Trophoblast cell (in vitro differentiated cells and primary cell): ENCODE measurements around the gene TUFT1.

Experiments used
- DNase-seq, 2 donors: peaks; one replicate each; pipeline ENCODE4 v3.0.0-alpha.2; 2016
- H2AFZ ChIP-seq: 2 replicates; pipeline ENCODE4 v1.6.1; 2013; ENCODE audit warnings: low read length, moderate library complexity, mild to moderate bottlenecking; ENCODE audit not compliant: insufficient read depth, poor library complexity
- H2AK5ac ChIP-seq: 2 replicates; pipeline ENCODE4 v1.6.1; 2013; ENCODE audit warnings: mild to moderate bottlenecking, low read length
- H2BK120ac ChIP-seq: 2 replicates; pipeline ENCODE4 v1.6.1; 2013; ENCODE audit warnings: low read length, mild to moderate bottlenecking, moderate library complexity; ENCODE audit not compliant: insufficient read depth, poor library complexity
- H2BK12ac ChIP-seq: 2 replicates; pipeline ENCODE4 v1.6.1; 2013; ENCODE audit warnings: mild to moderate bottlenecking, low read length, moderate library complexity
- H2BK5ac ChIP-seq: 2 replicates; pipeline ENCODE4 v1.6.1; 2013; ENCODE audit warnings: low read length, low read depth, moderate library complexity, mild to moderate bottlenecking; ENCODE audit not compliant: poor library complexity
- H3K14ac ChIP-seq: 2 replicates; pipeline ENCODE4 v1.6.1; 2013; ENCODE audit warnings: mild to moderate bottlenecking, low read length
- H3K18ac ChIP-seq: 2 replicates; pipeline ENCODE4 v1.6.1; 2013; ENCODE audit warnings: mild to moderate bottlenecking, low read length
- H3K23ac ChIP-seq: 2 replicates; pipeline ENCODE4 v1.6.1; 2013; ENCODE audit warnings: low read length
- H3K27ac ChIP-seq: 2 replicates; pipeline ENCODE4 v1.5.1; 2013; ENCODE audit warnings: low read depth, mild to moderate bottlenecking, inconsistent platforms, low read length, moderate library complexity
- H3K27me3 ChIP-seq: 2 replicates; pipeline ENCODE4 v1.6.1; 2013; ENCODE audit warnings: inconsistent platforms, mild to moderate bottlenecking, low read length, moderate library complexity; ENCODE audit not compliant: insufficient read depth
- H3K36me3 ChIP-seq, 2 experiments: 1 replicate in 1 of 2; 2 replicates in 1 of 2; pipeline ENCODE4 v1.6.1; 2013; ENCODE audit warnings: low read length in 2 of 2, mild to moderate bottlenecking in 2 of 2, moderate library complexity in 1 of 2; ENCODE audit not compliant: insufficient read depth in 2 of 2, control insufficient read depth in 1 of 2
- H3K4ac ChIP-seq: 2 replicates; pipeline ENCODE4 v1.6.1; 2013; ENCODE audit warnings: low read depth, mild to moderate bottlenecking, low read length, moderate library complexity
- H3K4me1 ChIP-seq, 2 experiments: 1 replicate in 1 of 2; 2 replicates in 1 of 2; pipeline ENCODE4 v1.6.1; 2013; ENCODE audit warnings: low read length in 2 of 2, mild to moderate bottlenecking in 2 of 2, moderate library complexity in 1 of 2; ENCODE audit not compliant: insufficient read depth in 2 of 2, control insufficient read depth in 1 of 2
- H3K4me2 ChIP-seq: 2 replicates; pipeline ENCODE4 v1.6.1; 2013; ENCODE audit warnings: inconsistent platforms, mild to moderate bottlenecking, low read length, moderate library complexity
- H3K4me3 ChIP-seq: 2 replicates; pipeline ENCODE4 v1.5.1; 2013; ENCODE audit warnings: mild to moderate bottlenecking, low read depth, low read length, inconsistent platforms
- H3K79me1 ChIP-seq: one replicate; pipeline ENCODE4 v1.6.1; 2013; ENCODE audit warnings: low read length
- H3K79me2 ChIP-seq: 2 replicates; pipeline ENCODE4 v1.6.1; 2013; ENCODE audit warnings: low read length, mild to moderate bottlenecking; ENCODE audit not compliant: control insufficient read depth, insufficient read depth, poor library complexity
- H3K9ac ChIP-seq: 2 replicates; pipeline ENCODE4 v1.6.1; 2013; ENCODE audit warnings: mild to moderate bottlenecking, low read length
- H3K9me3 ChIP-seq: 2 replicates; pipeline ENCODE4 v1.6.1; 2013; ENCODE audit warnings: low read depth, mild to moderate bottlenecking, control low read depth, inconsistent platforms, low read length; ENCODE audit not compliant: insufficient read depth
- H4K12ac ChIP-seq: 2 replicates; pipeline ENCODE4 v1.6.1; 2013; ENCODE audit warnings: low read depth, mild to moderate bottlenecking, low read length, moderate library complexity
- H4K8ac ChIP-seq: 2 replicates; pipeline ENCODE4 v1.6.1; 2013; ENCODE audit warnings: low read depth, mild to moderate bottlenecking, low read length, moderate library complexity
- H4K91ac ChIP-seq: one replicate; pipeline ENCODE4 v1.6.1; 2013; ENCODE audit warnings: low read depth, mild to moderate bottlenecking, low read length, moderate library complexity
- WGBS: extraction: QIAGEN DNeasy Blood & Tissue Kit; methylation state at CpG from one replicate; pipeline ENCODE4 v1.1.7; 2013; ENCODE audit warnings: missing lambda C conversion rate; ENCODE audit not compliant: insufficient read length, insufficient coverage; ENCODE audit errors: extremely low coverage; 5-methylcytosine and 5-hydroxymethylcytosine counted together

The TUFT1 gene

DNA sequence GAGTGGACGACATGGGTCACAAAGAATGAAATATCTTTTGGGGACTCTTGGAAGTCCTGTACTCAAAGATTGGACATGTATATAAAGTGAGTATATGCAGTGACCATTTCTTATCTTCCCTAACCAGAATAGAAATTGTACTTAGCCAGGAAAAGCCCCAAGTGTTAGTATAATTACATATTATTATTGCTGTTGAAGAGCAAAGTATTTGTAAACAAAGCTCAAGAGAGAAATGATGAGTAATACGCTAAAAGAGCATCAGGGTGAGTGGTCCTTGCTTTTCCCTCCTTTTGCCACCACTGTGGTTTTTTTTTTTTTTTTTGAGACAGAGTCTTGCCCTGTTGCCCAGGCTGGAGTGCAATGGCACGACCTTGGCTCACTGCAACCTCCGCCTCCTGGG is 35.4 kb upstream of the TUFT1 start:
- H4K91ac ChIP-seq: no peak overlapping the region
- H3K4me1 ChIP-seq: peaks cover 15 to 18% of the 10 kb centered on the region in 2 experiments
- H3K9ac ChIP-seq: no peak overlapping the region
- no peak overlapping the region for H3K23ac ChIP-seq
- H3K4ac ChIP-seq: no peak overlapping the region
- H4K8ac ChIP-seq: no peak overlapping the region
- H2AK5ac ChIP-seq: no peak overlapping the region
- no peak overlapping the region for H3K27ac ChIP-seq
- no peak overlapping the region for H3K14ac ChIP-seq
- H3K36me3 ChIP-seq: no peaks in the 10 kb centered on the region
- H2BK120ac ChIP-seq: no peak overlapping the region
- DNase-seq: no peak
- H2BK12ac ChIP-seq: no peak overlapping the region
- no peaks in the 10 kb centered on the region for H3K27me3 ChIP-seq
- no peak overlapping the region for H2BK5ac ChIP-seq
- H3K79me2 ChIP-seq: no peaks in the 10 kb centered on the region
- no peak overlapping the region for H3K4me3 ChIP-seq
- no peak overlapping the region for H4K12ac ChIP-seq
- peaks cover 14% of the 10 kb centered on the region for H3K79me1 ChIP-seq
- H3K18ac ChIP-seq: no peak overlapping the region
- no peak overlapping the region for H2AFZ ChIP-seq
- H3K4me2 ChIP-seq: no peak overlapping the region
- WGBS: no CpG with 5 or more reads among the region's 4 CpGs
- no peaks in the 10 kb centered on the region for H3K9me3 ChIP-seq

GRCh38 chr1:151508833-151509232 is 31.3 kb upstream of the TUFT1 start:
- Histone ChIP-seq H2AK5ac (no peak overlapping the region), H3K27ac (no peak overlapping the region), H2AFZ (no peak overlapping the region), H3K18ac (no peak overlapping the region), H4K91ac (no peak overlapping the region), H3K27me3 (no peaks in the 10 kb centered on the region), H3K36me3 (no peaks in the 10 kb centered on the region), H3K4me3 (no peak overlapping the region), H4K12ac (no peak overlapping the region), H2BK12ac (no peak overlapping the region), H2BK5ac (no peak overlapping the region), H4K8ac (no peak overlapping the region), H3K4me1 (peaks cover 12 to 20% of the 10 kb centered on the region in 2 experiments), H3K79me2 (peaks cover 4% of the 10 kb centered on the region), H3K4ac (no peak overlapping the region), H3K9me3 (no peaks in the 10 kb centered on the region), H3K9ac (no peak overlapping the region), H3K14ac (no peak overlapping the region), H3K4me2 (no peak overlapping the region), H2BK120ac (no peak overlapping the region), H3K23ac (no peak overlapping the region), H3K79me1 (peaks cover 32% of the 10 kb centered on the region)
- DNase-seq: peak in 1 of 2 donors; percentile 43
- no CpG with 5 or more reads among the region's 6 CpGs for WGBS

DNA sequence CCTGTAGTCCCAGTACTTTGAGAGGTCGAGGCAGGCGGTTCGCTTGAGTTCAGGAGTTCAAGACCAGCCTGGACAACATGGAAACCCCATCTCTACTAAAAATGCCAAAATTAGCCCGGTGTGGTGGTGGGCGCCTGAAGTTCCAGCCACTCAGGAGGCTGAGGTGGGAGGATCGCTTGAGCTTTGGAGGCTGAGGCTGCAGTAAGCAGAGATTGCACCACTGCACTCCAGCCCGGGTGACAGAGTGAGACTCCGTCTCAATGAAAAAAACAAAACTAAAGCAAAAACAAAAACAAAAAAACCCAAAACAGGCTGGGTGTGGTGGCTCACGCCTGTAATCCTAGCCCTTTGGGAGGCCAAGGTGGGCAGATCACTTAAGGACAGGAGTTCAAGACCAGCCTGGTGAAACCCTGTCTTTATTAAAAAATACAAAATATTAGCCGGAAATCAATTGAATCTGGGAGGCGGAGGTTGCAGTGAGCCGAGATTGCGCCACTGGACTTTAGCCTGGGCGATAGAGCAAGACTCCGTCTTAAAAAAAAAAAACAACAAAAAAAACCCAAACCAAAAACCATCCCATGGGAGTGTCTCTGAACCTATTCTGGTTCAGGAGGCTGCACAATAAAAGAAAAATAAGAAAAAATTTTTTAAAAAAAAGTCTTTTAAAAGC is 30.6 kb upstream of the TUFT1 start:
- H3K14ac ChIP-seq: no peak overlapping the region
- H2BK120ac ChIP-seq: no peak overlapping the region
- H3K27ac ChIP-seq: no peak overlapping the region
- H3K9ac ChIP-seq: no peak overlapping the region
- H2BK5ac ChIP-seq: no peak overlapping the region
- no peak overlapping the region for H4K91ac ChIP-seq
- H4K12ac ChIP-seq: no peak overlapping the region
- peaks cover 6% of the 10 kb centered on the region for H3K79me2 ChIP-seq
- H3K18ac ChIP-seq: peak overlapping the region; percentile 62
- peak overlapping the region; percentile 82 for H2BK12ac ChIP-seq
- H3K27me3 ChIP-seq: no peaks in the 10 kb centered on the region
- H2AK5ac ChIP-seq: no peak overlapping the region
- DNase-seq: no peak
- H3K23ac ChIP-seq: no peak overlapping the region
- H4K8ac ChIP-seq: no peak overlapping the region
- no peaks in the 10 kb centered on the region for H3K36me3 ChIP-seq
- H3K4me3 ChIP-seq: no peak overlapping the region
- H2AFZ ChIP-seq: no peak overlapping the region
- H3K79me1 ChIP-seq: peaks cover 38% of the 10 kb centered on the region
- no CpG with 5 or more reads among the region's 15 CpGs for WGBS
- H3K4me2 ChIP-seq: no peak overlapping the region
- H3K4ac ChIP-seq: no peak overlapping the region
- H3K9me3 ChIP-seq: no peaks in the 10 kb centered on the region
- H3K4me1 ChIP-seq: peaks cover 18 to 27% of the 10 kb centered on the region in 2 experiments

DNA sequence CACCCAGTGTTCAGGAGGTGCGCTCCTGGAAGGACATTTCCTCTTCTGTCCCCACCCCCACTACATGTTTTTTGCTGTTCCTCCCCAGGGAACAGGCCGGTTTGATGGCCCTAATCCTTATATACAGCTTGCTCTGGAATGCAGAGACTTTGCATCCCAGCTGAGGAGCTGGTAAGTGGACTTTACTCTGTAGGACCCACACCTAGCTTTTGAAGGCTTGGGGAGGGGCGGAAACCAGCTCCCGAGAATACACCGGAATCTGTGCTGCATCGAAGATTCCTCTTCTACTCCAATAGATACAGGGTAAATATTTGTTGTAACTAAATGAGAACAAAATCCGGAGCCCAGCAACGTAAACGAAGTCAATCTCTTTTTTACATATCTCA is 30.1 kb upstream of the TUFT1 start:
- H4K91ac ChIP-seq: no peak overlapping the region
- H2AFZ ChIP-seq: no peak overlapping the region
- peaks cover 42% of the 10 kb centered on the region for H3K79me1 ChIP-seq
- no peak overlapping the region for H3K14ac ChIP-seq
- no peaks in the 10 kb centered on the region for H3K36me3 ChIP-seq
- no peak overlapping the region for H2AK5ac ChIP-seq
- H4K12ac ChIP-seq: no peak overlapping the region
- no CpG with 5 or more reads among the region's 9 CpGs for WGBS
- no peak overlapping the region for H2BK12ac ChIP-seq
- no peaks in the 10 kb centered on the region for H3K27me3 ChIP-seq
- peak overlapping the region; percentile 92 for H3K4me2 ChIP-seq
- no peak overlapping the region for H3K4ac ChIP-seq
- no peaks in the 10 kb centered on the region for H3K9me3 ChIP-seq
- H3K18ac ChIP-seq: no peak overlapping the region
- no peak overlapping the region for H3K4me3 ChIP-seq
- no peak overlapping the region for H2BK5ac ChIP-seq
- H3K23ac ChIP-seq: no peak overlapping the region
- no peak overlapping the region for H4K8ac ChIP-seq
- H3K79me2 ChIP-seq: peaks cover 6% of the 10 kb centered on the region
- H2BK120ac ChIP-seq: no peak overlapping the region
- DNase-seq: no peak
- H3K4me1 ChIP-seq: peaks cover 18 to 31% of the 10 kb centered on the region in 2 experiments
- H3K9ac ChIP-seq: no peak overlapping the region
- H3K27ac ChIP-seq: peak overlapping the region; percentile 83
